AG04449 (cell line): ENCODE measurements around the gene TPRG1L.
"Not testable (repeated sequence)": the region's sequence is repeated elsewhere in the genome, so short reads cannot be mapped to it uniquely, and the experiment has no call there.

Experiments used
- CTCF ChIA-PET: fragments of 350-600 bp; formaldehyde crosslinking; extraction: SDS; loops from one replicate; lab custom pipeline; 2021; ENCODE audit warnings: antibody characterized with exemption; lab: Yijun Ruan, JAX
- POLR2A ChIA-PET: fragments of 400-600, 350-600 bp; formaldehyde crosslinking; extraction: SDS; loops from one replicate; lab custom pipeline; 2020; ENCODE audit warnings: antibody characterized with exemption, inconsistent platforms; lab: Yijun Ruan, JAX
- DNase-seq: peaks from one replicate; pipeline ENCODE4 v3.0.0-alpha.2; 2010; ENCODE audit warnings: low read depth, low spot score
- H3K4me3 ChIP-seq: 2 replicates; pipeline ENCODE4 v1.5.1; 2011; ENCODE audit warnings: low read depth, mild to moderate bottlenecking, control low read depth, low read length
- TF ChIP-seq, protein P1 (sequence below): IDR thresholded peaks from one replicate; pipeline ENCODE4 v1.5.1; 2011; ENCODE audit warnings: mild to moderate bottlenecking, moderate library complexity, low read length, control low read depth, inconsistent platforms; ENCODE audit not compliant: insufficient read depth; ENCODE audit errors: missing control alignments

The TPRG1L gene

DNA sequence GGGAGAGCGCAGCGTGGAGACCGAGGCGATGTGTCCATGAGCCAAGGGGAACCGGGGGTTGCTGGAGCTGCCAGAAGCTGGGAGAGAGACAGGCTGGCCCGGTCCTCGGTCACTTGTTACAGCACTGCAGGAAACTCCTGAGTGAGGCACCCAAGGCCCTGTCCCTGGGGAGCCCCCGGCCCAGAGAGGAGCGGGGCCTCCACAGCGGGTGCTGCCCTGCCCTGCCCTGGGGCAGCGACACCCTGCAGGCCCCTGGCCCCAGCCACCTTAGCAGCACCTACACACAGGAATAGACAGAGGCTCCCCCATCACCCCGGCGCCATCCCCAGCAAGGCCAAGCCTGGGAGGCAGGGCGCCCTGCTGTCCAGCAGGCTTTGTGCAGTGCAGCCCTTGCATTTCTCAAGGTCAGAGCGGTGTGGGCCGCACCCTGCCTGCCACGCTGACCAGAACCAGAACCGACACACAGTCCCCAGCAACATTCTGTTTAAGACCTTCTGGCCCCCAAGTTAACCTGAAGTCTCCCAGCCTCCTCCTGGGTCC is 6.9 kb upstream of the TPRG1L start:
- CTCF ChIA-PET = interaction anchor here (1.0 to 6.4 kb wide), 13 partner anchors 10 to 169 kb away, joined by 3 to 158 read pairs (median 7); no protein-coding TSS in a partner anchor
- TF ChIP-seq, protein P1, sequence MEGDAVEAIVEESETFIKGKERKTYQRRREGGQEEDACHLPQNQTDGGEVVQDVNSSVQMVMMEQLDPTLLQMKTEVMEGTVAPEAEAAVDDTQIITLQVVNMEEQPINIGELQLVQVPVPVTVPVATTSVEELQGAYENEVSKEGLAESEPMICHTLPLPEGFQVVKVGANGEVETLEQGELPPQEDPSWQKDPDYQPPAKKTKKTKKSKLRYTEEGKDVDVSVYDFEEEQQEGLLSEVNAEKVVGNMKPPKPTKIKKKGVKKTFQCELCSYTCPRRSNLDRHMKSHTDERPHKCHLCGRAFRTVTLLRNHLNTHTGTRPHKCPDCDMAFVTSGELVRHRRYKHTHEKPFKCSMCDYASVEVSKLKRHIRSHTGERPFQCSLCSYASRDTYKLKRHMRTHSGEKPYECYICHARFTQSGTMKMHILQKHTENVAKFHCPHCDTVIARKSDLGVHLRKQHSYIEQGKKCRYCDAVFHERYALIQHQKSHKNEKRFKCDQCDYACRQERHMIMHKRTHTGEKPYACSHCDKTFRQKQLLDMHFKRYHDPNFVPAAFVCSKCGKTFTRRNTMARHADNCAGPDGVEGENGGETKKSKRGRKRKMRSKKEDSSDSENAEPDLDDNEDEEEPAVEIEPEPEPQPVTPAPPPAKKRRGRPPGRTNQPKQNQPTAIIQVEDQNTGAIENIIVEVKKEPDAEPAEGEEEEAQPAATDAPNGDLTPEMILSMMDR = no peak

DNA sequence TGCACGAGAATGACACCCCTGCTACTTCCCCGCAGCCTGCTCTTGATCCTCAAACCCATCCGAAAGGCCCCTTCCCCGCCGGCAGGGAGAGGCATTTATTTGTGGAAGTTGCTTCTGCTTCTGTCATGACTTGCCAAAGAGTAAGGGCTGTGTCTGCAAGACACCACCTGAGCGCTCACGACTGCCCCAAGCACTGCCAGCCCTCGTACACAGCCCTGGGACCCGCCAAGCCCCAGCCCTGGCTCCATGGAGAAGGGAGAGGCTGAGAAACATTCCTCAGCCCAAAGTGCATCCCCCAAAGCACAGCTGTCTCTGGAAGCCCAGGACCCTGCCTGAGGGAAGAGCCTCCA is 6.3 kb upstream of the TPRG1L start:
- ChIA-PET CTCF (interaction anchor here (0.6 to 6.4 kb wide), 39 partner anchors 13 to 168 kb away, joined by 3 to 166 read pairs (median 6); no protein-coding TSS in a partner anchor), POLR2A (no interaction called here)
- no peak overlapping the region for H3K4me3 ChIP-seq
- no peak for DNase-seq
- TF ChIP-seq, protein P1 = no peak

More for the DNA sequence above, 6.9 kb upstream of the TPRG1L start:
- H3K4me3 ChIP-seq = no peak overlapping the region
- DNase-seq = no peak
- POLR2A ChIA-PET = interaction anchor here (0.6 kb wide), 1 partner anchor 99 kb away, joined by 3 read pairs; no protein-coding TSS in a partner anchor

DNA sequence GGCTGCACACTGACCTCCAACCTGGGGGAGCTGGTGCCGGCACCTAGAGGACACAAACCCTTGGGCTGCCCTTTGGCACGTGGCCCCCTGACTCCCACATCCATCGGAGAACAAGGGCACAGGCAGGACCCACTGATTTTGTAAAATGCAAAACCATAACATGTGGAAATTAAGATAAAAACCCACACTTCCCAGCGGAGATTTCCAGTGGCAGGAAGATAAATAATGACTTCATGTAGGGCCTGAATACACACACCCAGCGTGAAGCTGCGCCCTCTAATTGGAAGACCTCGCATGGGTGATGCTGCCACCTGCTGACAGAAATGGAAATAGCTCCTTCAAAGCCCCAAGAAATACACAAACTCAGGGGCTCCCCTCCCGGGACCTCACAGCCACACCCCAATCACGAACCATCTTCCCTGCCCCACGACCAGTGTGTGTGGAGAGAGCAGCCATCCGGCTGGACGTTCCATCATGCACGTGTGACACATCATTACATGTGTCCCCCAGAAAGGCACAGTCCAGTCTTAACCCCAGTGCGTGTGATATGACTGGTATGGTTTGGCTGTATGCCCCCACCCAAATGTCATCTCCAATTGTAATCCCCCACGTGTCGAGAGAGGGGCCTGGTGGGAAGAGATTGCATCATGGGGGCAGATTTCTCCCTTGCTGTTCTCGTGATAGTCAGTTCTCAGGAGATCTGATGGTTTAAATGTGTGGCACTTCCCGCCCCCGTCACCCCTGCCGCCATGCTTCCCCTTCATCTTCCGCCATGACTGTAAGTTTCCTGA is 5.7 kb upstream of the TPRG1L start:
- POLR2A ChIA-PET = no interaction called here
- H3K4me3 ChIP-seq = no peak overlapping the region
- DNase-seq = peak; percentile 14
- CTCF ChIA-PET = interaction anchor here (0.6 to 6.4 kb wide), 42 partner anchors 12 to 173 kb away, joined by 3 to 166 read pairs (median 6); no protein-coding TSS in a partner anchor
- TF ChIP-seq, protein P1 = peak; percentile 77

DNA sequence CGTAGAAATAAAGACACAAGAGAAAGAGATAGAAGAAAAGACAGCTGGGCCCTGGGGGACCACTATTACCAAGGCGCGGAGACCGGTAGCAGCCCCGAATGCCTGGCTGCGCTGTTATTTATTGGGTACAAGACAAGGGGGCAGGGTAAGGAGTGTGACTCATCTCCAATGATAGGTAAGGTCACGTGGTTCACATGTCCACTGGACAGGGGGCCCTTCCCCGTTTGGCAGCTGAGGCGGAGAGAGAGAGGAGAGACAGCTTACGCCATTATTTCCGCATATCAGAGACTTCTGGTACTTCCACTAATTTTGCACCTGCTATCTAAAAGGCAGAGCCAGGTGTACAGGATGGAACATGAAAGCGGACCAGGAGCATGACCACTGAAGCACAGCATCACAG is 4.1 kb upstream of the TPRG1L start:
- no peak for DNase-seq
- ChIA-PET CTCF (interaction anchor here (0.8 to 6.4 kb wide), 26 partner anchors 10 to 174 kb away, joined by 3 to 166 read pairs (median 8); no protein-coding TSS in a partner anchor), POLR2A (no interaction called here)
- H3K4me3 ChIP-seq = no peak overlapping the region
- TF ChIP-seq, protein P1 = no peak

DNA sequence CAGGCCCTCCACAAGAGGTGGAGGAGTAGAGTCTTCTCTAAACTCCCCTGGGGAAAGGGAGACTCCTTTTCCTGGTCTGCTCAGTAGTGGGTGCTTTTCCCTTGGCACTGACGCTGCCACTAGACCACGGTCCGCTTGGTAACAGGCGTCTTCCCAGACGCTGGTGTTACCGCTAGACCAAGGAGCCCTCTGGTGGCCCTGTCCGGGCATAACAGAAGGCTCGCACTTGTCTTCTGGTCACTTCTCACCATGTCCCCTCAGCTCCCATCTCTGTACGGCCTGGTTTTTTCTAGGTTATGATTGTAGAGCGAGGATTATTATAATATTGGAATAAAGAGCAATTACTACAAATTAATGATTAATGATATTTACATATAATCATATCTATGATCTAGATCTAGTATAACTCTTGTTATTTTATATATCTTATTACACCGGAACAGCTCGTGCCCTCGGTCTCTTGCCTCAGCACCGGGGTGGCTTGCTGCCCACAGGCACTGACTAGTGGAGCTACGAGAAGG is 3.6 kb upstream of the TPRG1L start:
- POLR2A ChIA-PET = not testable (repeated sequence)
- TF ChIP-seq, protein P1 = peak; percentile 43

DNA sequence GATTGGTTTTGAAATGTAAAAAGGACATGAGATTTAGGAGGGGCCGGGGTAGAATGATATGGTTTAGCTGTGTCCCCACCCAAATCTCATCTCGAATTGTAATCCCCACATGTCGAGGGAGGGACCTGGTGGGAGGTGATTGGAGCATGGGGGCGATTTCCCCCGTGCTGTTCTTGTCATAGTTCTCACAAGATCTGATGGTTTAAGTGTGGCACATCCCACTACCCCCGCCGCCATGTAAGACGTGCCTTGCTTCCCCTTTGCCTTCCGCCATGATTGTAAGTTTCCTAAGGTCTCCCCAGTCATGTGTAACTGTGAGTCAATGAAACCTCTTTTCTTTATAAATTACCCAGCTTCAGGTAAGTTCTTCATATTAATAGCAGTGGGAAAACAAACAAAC is 2.7 kb upstream of the TPRG1L start:
- H3K4me3 ChIP-seq, POLR2A ChIA-PET, DNase-seq: not testable (repeated sequence)
- CTCF ChIA-PET = interaction anchor here (0.7 to 6.4 kb wide), 19 partner anchors 9 to 172 kb away, joined by 3 to 166 read pairs (median 6); no protein-coding TSS in a partner anchor

More for the DNA sequence above, 3.6 kb upstream of the TPRG1L start:
- H3K4me3 ChIP-seq, DNase-seq: not testable (repeated sequence)
- CTCF ChIA-PET = interaction anchor here (0.7 to 6.4 kb wide), 27 partner anchors 10 to 171 kb away, joined by 3 to 166 read pairs (median 5); no protein-coding TSS in a partner anchor
